HUES64 (cell line): Measurements from ENCODE around the gene ASAP2.

Experiments
- H3K27ac ChIP-seq: 2 replicates; pipeline ENCODE4 v1.7.0; 2013; ENCODE audit warnings: low read depth, low read length, inconsistent platforms
- H3K27me3 ChIP-seq: 2 replicates; pipeline ENCODE4 v1.6.1; 2013; ENCODE audit warnings: mild to moderate bottlenecking, low read length; ENCODE audit not compliant: insufficient read depth
- H3K36me3 ChIP-seq: 2 replicates; pipeline ENCODE4 v1.6.1; 2013; ENCODE audit warnings: mild to moderate bottlenecking, low read length; ENCODE audit not compliant: insufficient read depth
- H3K4me1 ChIP-seq: 2 replicates; pipeline ENCODE4 v1.6.1; 2013; ENCODE audit warnings: mild to moderate bottlenecking, low read length, moderate library complexity; ENCODE audit not compliant: insufficient read depth
- H3K4me3 ChIP-seq: 2 replicates; pipeline ENCODE4 v1.5.1; 2013; ENCODE audit warnings: mild to moderate bottlenecking, low read length, moderate library complexity
- H3K9ac ChIP-seq: 2 replicates; pipeline ENCODE4 v1.6.1; 2013; ENCODE audit warnings: mild to moderate bottlenecking, low read depth, low read length
- H3K9me3 ChIP-seq: 2 replicates; pipeline ENCODE4 v1.6.1; 2013; ENCODE audit warnings: low read depth, low read length; ENCODE audit not compliant: insufficient read depth
- WGBS: fragments of 150-250, 120-280 bp; methylation state at CpG from one replicate; pipeline ENCODE4 v1.1.7; 2013; ENCODE audit warnings: missing lambda C conversion rate; 5-methylcytosine and 5-hydroxymethylcytosine counted together

ASAP2 gene

DNA sequence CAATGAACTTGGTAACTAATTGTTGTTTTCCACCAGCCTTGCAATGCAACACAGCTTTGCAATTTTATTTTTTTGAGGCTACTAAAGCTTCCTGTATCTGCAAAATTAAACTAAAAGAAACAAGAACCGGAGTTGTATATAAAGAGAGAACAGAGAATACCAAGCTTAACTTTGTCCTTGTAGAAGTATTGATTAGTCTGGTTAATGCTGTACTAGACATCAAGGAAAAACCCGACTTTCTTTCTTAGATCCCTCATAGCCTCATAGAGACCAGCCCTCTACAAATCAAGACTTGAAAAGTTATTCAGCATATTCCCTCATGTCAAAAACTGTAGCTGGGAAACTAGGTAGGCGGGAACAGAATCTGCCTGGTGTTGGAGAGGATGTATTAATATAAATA is 1.7 kb upstream of the ASAP2 start:
- 86% methylated on average over 2 of the region's 3 CpGs for WGBS
- H3K36me3 ChIP-seq, result no peaks in the 10 kb centered on the region
- peaks cover 39% of the 10 kb centered on the region for H3K27me3 ChIP-seq
- no peak overlapping the region; the same call in 1 of the 2 replicates for H3K4me3 ChIP-seq
- no peak overlapping the region for H3K9ac ChIP-seq
- H3K4me1 ChIP-seq, result peaks cover 16% of the 10 kb centered on the region
- H3K27ac ChIP-seq, result no peak overlapping the region
- no peaks in the 10 kb centered on the region for H3K9me3 ChIP-seq

DNA sequence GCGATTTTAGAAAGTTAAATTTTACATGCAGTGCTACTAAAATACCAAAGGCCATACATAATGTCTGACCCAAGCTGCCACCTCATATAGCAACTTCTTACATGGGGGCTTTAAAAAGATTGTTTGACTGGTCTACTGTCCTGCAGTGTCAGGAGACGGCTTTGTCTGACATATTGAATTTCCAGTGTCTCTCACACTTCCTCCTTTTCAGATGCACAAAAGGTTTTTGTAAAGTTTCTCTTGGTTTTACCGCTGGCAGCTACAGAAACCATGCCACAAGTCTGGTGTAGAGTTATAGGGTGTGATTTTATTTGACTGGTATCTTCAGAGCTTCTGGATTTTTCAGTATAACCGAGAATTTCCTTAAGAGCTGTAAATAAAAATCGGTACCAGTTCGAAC is 1.1 kb upstream of the ASAP2 start:
- no peaks in the 10 kb centered on the region for H3K36me3 ChIP-seq
- no peak overlapping the region for H3K27ac ChIP-seq
- 37% methylated on average over 6 of the region's 6 CpGs for WGBS
- peaks cover 16% of the 10 kb centered on the region for H3K4me1 ChIP-seq
- H3K4me3 ChIP-seq, result peak overlapping the region; percentile 61
- peaks cover 39% of the 10 kb centered on the region for H3K27me3 ChIP-seq
- no peaks in the 10 kb centered on the region for H3K9me3 ChIP-seq
- H3K9ac ChIP-seq, result peak overlapping the region; percentile 79

GRCh38 chr2:9206991-9207640 is 504 bp downstream of the ASAP2 start:
- Histone ChIP-seq H3K4me1 (peaks cover 16% of the 10 kb centered on the region), H3K27me3 (peaks cover 39% of the 10 kb centered on the region), H3K9ac (peak overlapping the region; percentile 92), H3K36me3 (no peaks in the 10 kb centered on the region), H3K4me3 (peak overlapping the region; percentile 61), H3K27ac (no peak overlapping the region), H3K9me3 (no peaks in the 10 kb centered on the region)
- under 1% methylated on average over 84 of the region's 84 CpGs for WGBS

DNA sequence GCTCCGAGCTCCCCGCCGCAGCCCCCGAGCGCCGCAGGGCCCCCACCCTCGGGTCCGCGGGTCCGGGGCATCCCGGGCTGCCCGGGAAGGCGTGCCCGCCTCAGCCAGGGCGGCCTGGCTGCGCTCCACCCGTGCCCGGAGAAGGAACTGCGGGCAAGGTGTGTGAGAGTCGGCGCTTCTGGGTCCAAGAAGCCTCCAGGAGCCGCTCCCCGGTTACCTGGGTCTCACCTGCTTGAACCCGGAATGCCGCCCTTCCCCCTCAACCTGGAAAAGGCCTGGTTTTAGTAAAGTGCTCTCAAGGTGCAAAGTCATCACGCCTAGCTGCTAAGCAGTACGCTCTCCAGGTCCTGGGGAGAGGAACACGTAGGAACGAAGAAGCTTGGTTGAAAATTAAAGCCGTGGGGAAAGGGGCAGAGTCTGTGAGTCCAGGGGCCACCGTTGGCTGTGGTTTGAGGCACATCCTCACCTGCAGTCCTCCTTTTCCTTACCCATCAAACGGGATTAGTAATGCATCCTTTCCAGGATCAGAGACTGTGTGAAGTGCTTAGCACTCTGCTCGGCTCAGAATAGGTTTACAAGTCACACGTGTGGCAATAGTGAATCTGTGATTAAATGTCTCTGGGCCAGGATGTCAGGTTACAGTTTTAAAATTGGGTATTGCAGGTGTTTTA is 1.2 kb downstream of the ASAP2 start:
- H3K4me1 ChIP-seq, result peaks cover 16% of the 10 kb centered on the region
- H3K9ac ChIP-seq, result peak overlapping the region; percentile 92
- H3K27ac ChIP-seq, result no peak overlapping the region
- WGBS, result 2% methylated on average over 34 of the region's 34 CpGs
- H3K9me3 ChIP-seq, result no peaks in the 10 kb centered on the region
- H3K36me3 ChIP-seq, result no peaks in the 10 kb centered on the region
- peak overlapping the region; percentile 61 for H3K4me3 ChIP-seq
- peaks cover 39% of the 10 kb centered on the region for H3K27me3 ChIP-seq

- Histone ChIP-seq H3K36me3 (no peaks in the 10 kb centered on the region), H3K4me3 (peak overlapping the region; percentile 61; the same call in 1 of the 2 replicates), H3K27ac (no peak overlapping the region), H3K27me3 (peaks cover 39% of the 10 kb centered on the region), H3K4me1 (peaks cover 16% of the 10 kb centered on the region), H3K9ac (no peak overlapping the region), H3K9me3 (no peaks in the 10 kb centered on the region)
- 80% methylated on average over 1 of the region's 1 CpG for WGBS
These were observed 2.3 kb downstream of the ASAP2 start for GRCh38 chr2:9208875-9209274.

- H3K9ac ChIP-seq, result no peak overlapping the region
These were observed 3.4 kb downstream of the ASAP2 start for GRCh38 chr2:9210030-9210429.

DNA sequence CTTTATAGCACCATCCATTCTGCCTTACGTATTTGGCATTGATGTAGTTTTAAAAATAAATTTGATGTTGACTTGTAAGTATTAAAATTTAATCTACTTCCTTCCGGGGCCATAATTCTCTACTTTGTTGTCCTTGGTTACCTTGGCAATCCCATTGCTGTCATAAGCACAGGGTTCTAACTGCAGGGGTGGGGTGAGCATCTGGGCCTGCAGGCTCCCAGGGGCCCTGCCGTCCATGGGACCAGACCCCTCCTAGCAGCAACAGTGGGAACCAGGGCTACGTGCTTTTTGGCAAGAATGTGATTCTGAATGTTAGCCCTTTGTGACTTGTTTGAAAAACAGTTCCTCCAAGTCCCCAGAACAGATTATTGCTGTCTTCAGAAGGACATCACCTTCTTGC is 4.9 kb downstream of the ASAP2 start:
- H3K4me3 ChIP-seq, result no peak overlapping the region
- 84% methylated on average over 3 of the region's 4 CpGs for WGBS
- H3K27me3 ChIP-seq, result peaks cover 23% of the 10 kb centered on the region
- H3K9ac ChIP-seq, result no peak overlapping the region
- no peak overlapping the region for H3K27ac ChIP-seq
- no peaks in the 10 kb centered on the region for H3K9me3 ChIP-seq
- no peaks in the 10 kb centered on the region for H3K36me3 ChIP-seq
- peaks cover 8% of the 10 kb centered on the region for H3K4me1 ChIP-seq

More at GRCh38 chr2:9210030-9210429, 3.4 kb downstream of the ASAP2 start:
- Histone ChIP-seq H3K27ac (no peak overlapping the region), H3K27me3 (peaks cover 32% of the 10 kb centered on the region), H3K4me1 (peaks cover 16% of the 10 kb centered on the region), H3K9me3 (no peaks in the 10 kb centered on the region), H3K4me3 (no peak overlapping the region), H3K36me3 (no peaks in the 10 kb centered on the region)
- WGBS, result 75% methylated on average over 2 of the region's 2 CpGs

GRCh38 chr2:9212010-9212635 is 5.5 kb downstream of the ASAP2 start:
- peaks cover 20% of the 10 kb centered on the region for H3K27me3 ChIP-seq
- 89% methylated on average over 9 of the region's 9 CpGs for WGBS

GRCh38 chr2:9212661-9213411 is 6.2 kb downstream of the ASAP2 start:
- Histone ChIP-seq H3K9me3 (no peaks in the 10 kb centered on the region), H3K4me1 (peaks cover 8% of the 10 kb centered on the region), H3K27ac (no peak overlapping the region), H3K4me3 (no peak overlapping the region), H3K36me3 (no peaks in the 10 kb centered on the region), H3K27me3 (peaks cover 17% of the 10 kb centered on the region), H3K9ac (no peak overlapping the region)
- WGBS, result 93% methylated on average over 19 of the region's 19 CpGs

More at GRCh38 chr2:9212010-9212635, 5.5 kb downstream of the ASAP2 start:
- peaks cover 8% of the 10 kb centered on the region for H3K4me1 ChIP-seq
- no peaks in the 10 kb centered on the region for H3K9me3 ChIP-seq
- H3K36me3 ChIP-seq, result no peaks in the 10 kb centered on the region
- H3K9ac ChIP-seq, result no peak overlapping the region
- H3K27ac ChIP-seq, result no peak overlapping the region
- no peak overlapping the region for H3K4me3 ChIP-seq

DNA sequence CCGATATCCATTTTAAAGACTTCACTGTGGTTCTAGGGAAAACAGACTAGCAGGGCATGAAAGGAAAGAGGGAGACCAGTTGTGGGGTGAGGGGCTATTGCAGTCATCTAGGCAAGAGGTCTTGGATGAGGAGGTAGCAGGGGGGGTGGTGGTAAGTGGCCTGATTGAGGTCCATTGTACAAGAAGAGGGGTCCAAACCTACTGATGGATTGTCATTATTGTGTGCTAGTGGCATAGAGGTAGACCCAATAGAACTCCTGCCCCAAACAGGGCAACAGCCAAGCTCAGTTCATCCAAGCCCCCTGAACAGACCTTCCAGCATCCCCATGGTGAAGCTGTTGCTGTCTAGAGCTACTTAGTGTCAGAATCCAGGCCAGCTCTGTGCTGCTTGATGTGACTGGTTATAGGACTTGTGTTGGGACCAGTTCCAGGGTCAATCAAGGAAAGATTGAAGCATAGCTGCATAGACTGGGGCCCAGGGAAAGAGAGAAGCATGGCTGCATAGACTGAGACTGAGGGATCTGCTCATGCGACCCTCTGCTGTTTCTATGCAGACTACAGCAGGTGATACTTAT is 7.0 kb downstream of the ASAP2 start:
- Histone ChIP-seq H3K27me3 (peaks cover 15% of the 10 kb centered on the region), H3K36me3 (no peaks in the 10 kb centered on the region), H3K4me1 (peaks cover 5% of the 10 kb centered on the region)

More for the DNA sequence above, 7.0 kb downstream of the ASAP2 start:
- WGBS, result 95% methylated on average over 2 of the region's 2 CpGs
- H3K9me3 ChIP-seq, result no peaks in the 10 kb centered on the region
- no peak overlapping the region for H3K27ac ChIP-seq
- H3K4me3 ChIP-seq, result no peak overlapping the region
- H3K9ac ChIP-seq, result no peak overlapping the region
